HG03066 (cell line): ENCODE results near the gene SAPCD1.
"Not testable (repeated sequence)": the region's sequence is repeated elsewhere in the genome, so short reads cannot be mapped to it uniquely, and the experiment has no call there.

Experiments used
- ATAC-seq: cut with Tn5 transposase; IDR thresholded peaks from one replicate; pipeline ENCODE4 v1.9.1; 2021; ENCODE audit warnings: low read depth; ENCODE audit not compliant: unreplicated experiment

SAPCD1 gene

GRCh38 chr6:31776485-31776988 is 14.1 kb downstream of the SAPCD1 start:
- ATAC-seq: peak; percentile 5

GRCh38 chr6:31776989-31777666 is 14.7 kb downstream of the SAPCD1 start, which contains the start of gene VWA7:
VWA7 (minus strand) TSS chr6:31777328; CDS start chr6:31776779, 549 bp downstream.
- ATAC-seq: peak; percentile 73

- ATAC-seq: no peak
Observed at GRCh38 chr6:31777667-31778050, 15.2 kb downstream of the SAPCD1 start.

- no peak for ATAC-seq
Observed at GRCh38 chr6:31778193-31778592, 15.7 kb downstream of the SAPCD1 start.

- no peak for ATAC-seq
Observed at GRCh38 chr6:31778999-31779885, 16.8 kb downstream of the SAPCD1 start.

GRCh38 chr6:31779908-31780307 is 17.5 kb downstream of the SAPCD1 start:
- no peak for ATAC-seq

- no peak for ATAC-seq
Observed at GRCh38 chr6:31780507-31781243, 18.2 kb downstream of the SAPCD1 start.

- no peak for ATAC-seq
Observed at GRCh38 chr6:31781244-31782125, 19.0 kb downstream of the SAPCD1 start.

GRCh38 chr6:31782126-31782855 is 19.8 kb downstream of the SAPCD1 start:
- no peak for ATAC-seq

GRCh38 chr6:31784098-31784925 is 21.9 kb downstream of the SAPCD1 start:
- ATAC-seq: no peak

- ATAC-seq: no peak
Observed at GRCh38 chr6:31785475-31785874, 23.0 kb downstream of the SAPCD1 start.

- no peak for ATAC-seq
Observed at GRCh38 chr6:31791324-31792089, 29.1 kb downstream of the SAPCD1 start.

- ATAC-seq: no peak
Observed at GRCh38 chr6:31792090-31792374, 29.6 kb downstream of the SAPCD1 start.

GRCh38 chr6:31792761-31793171 is 30.3 kb downstream of the SAPCD1 start:
- no peak for ATAC-seq

- not testable (repeated sequence) for ATAC-seq
Observed at GRCh38 chr6:31793927-31794245, 31.4 kb downstream of the SAPCD1 start.

- ATAC-seq: no peak
Observed at GRCh38 chr6:31794294-31794865, 31.9 kb downstream of the SAPCD1 start.

GRCh38 chr6:31794866-31795615 is 32.6 kb downstream of the SAPCD1 start:
- ATAC-seq: no peak
